Retina (tissue), 1 donor: ENCODE results near the gene MPND.

Source experiments
- DNase-seq: peaks from one replicate; pipeline ENCODE4 v3.0.0-alpha.2; 2016

The MPND gene

GRCh38 chr19:4385291-4386040 lies 42.1 kb downstream of the MPND start:
- DNase-seq = no peak

DNA sequence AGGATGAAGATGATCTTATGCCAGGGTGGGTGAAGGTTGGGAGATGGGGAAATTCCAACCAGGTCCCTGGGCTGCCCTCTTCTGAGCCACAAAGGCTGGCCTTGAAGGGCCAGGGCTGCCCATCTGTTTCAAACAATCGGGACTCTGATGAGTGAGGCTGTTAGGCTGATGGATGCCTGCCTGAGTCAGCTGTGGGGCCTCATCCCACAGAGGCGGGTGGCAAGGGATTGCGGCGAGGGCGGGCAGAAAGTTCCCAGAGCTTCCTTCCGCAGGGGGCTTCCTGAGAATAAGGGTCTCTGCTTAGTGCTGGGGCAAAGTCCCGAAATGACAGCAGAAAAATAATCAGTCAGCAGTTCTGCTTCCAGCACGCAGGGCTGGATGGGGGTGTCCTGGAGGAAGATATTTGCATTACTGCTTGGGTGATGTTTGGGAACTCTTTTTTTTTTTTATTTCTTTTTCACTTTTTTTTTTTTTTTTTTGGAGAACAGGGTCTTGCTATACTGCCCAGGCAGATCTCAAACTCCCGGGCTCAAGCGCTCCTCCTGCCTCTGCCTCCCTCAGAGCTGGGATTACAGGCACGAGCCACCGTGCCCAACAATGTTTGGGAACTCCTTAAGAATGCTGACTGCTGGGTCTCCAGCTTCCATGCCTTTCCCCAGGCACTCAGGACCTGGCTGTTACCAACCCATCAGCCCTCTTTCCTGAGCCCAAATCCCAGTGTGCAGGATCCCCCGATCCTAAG lies 42.9 kb downstream of the MPND start:
- DNase-seq = no peak

GRCh38 chr19:4388337-4389063 lies 45.1 kb downstream of the MPND start:
- peak; percentile 50 for DNase-seq

GRCh38 chr19:4389064-4389375 lies 45.7 kb downstream of the MPND start:
- DNase-seq = no peak

DNA sequence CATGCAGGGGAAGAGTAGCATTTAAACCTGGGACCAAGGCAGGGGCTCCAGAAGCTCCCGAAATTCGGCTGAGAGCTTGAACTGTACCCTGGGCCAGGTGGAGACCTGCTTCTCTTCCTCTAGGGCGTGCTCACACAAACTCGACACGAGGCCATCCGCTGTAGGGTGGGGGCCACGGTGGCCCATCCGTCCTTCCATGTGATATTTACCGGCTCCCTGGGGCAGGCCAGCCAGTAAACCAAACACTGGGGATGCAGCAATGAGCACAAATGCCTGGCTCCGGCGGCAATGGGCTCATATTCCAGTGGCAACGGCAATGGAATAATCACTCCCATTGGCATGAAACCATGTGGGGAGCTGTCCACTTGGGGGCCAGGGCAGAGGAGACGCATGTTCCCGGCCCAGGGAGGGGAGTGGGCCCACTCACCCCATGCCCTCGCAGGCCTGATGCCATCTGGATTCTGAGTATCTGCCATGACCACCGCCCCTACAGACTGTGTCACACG lies 46.2 kb downstream of the MPND start:
- no peak for DNase-seq

GRCh38 chr19:4390017-4390566 lies 46.7 kb downstream of the MPND start:
- no peak for DNase-seq

GRCh38 chr19:4390567-4391305 lies 47.4 kb downstream of the MPND start:
- DNase-seq = peak; percentile 68

DNA sequence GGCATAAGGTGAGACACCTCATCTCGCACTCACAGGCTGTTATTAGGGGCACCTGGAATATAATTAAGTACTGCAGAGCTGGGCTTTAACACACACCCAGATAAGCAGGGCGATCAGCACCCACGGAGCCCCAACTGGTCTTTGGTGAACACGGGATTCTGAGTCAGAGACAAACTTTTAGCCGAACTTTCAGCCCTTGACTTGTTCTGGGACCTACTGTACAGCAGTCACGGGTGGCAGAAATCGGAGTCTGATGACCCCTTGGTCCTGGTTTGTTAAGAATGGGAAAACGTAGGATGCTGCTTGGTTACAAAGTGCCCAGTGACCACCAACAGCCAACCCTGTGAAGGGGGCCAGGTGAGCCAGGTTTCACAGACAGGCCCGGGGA lies 47.9 kb downstream of the MPND start:
- no peak for DNase-seq

DNA sequence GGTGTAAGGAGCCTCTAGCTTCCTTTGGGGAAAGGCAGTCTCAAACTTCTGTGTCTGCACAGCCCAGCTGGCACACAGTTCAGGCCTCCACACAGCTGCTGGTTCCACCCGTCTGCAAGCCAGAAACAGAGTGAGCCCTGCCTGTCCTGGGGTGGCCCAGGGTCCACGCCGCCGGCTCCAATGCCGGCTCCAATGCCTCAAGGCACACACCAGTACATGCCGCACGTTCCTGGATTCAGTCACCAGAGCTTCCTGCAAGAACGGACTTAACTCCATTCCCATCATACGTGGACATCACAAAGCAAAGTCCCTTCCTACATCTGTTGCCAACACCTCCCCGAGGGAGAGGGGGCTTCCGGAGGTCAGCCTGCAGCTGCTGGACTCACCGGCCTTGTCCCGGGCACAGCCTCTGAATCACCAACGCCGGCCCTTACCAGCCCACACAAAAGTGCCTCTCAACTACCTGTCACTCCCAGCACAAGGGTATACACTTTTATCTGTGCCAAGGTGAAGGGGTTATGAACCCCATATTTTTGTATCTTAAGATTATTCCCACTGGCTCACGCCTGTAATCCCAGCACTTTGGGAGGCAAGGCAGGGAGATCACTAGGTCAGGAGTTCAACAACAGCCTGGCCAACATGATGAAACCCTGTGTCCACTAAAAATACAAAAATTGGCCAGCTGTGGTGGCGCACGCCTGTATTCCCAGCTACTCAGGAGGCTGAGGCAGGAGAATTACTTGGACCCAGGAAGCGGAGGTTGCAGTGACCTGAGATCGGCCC lies 48.5 kb downstream of the MPND start:
- DNase-seq = peak; percentile 14

GRCh38 chr19:4393947-4394590 lies 50.7 kb downstream of the MPND start:
- no peak for DNase-seq

DNA sequence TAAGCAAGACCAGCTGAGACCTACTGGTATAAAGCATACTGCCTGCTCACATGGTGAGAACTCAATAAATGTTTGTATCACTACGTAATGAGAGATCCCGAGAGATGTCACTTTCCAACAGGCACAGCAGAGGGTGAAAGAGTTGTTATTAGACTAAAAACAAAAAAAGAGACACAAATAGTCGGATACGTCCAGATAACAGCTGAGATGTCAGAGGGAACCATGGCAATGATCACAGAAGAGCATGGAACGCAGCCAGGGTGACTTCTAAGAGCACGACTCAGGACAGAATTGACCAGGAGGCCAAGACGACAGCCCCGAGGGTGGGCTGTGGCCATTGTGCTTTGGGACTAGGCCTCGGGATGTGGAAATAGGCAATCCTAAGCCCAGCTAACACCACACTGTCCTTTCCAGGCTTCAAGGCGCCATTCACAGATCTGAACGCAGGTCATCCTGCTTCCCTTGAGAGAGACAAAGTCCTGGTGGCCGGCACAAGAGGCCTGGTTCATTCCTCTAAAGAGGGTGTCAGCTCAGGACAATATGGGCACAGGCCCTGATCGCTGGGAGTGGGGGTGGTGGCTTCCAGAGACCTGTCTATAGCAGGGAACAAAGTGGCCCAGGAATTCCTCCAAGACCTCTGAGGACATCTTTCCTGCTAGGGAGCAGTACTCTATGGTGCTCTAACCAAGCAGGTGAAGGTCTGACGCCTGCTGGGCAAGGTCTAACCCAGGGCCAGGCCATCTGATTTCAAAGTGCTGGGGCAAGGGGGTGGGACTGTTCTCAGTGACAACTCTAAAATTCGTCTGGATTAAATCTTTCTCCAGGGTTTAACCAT lies 53.8 kb downstream of the MPND start:
- no peak for DNase-seq

DNA sequence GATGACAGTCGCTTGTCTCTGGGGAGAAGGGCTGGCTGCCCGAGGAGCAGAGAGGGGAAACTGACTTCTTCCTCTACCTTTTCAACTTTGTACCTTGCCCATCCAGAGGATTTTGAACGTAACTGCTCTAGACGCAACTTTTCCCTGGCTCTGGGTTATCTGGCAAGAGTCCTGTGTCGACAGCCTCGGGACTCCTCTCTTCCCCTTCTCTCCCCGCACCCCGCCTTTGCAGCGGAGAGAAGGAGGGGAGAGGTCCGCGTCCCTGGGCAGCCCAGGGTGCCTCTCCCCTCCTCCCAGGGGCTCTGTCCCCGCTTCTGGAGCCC lies 56.4 kb downstream of the MPND start:
- no peak for DNase-seq

DNA sequence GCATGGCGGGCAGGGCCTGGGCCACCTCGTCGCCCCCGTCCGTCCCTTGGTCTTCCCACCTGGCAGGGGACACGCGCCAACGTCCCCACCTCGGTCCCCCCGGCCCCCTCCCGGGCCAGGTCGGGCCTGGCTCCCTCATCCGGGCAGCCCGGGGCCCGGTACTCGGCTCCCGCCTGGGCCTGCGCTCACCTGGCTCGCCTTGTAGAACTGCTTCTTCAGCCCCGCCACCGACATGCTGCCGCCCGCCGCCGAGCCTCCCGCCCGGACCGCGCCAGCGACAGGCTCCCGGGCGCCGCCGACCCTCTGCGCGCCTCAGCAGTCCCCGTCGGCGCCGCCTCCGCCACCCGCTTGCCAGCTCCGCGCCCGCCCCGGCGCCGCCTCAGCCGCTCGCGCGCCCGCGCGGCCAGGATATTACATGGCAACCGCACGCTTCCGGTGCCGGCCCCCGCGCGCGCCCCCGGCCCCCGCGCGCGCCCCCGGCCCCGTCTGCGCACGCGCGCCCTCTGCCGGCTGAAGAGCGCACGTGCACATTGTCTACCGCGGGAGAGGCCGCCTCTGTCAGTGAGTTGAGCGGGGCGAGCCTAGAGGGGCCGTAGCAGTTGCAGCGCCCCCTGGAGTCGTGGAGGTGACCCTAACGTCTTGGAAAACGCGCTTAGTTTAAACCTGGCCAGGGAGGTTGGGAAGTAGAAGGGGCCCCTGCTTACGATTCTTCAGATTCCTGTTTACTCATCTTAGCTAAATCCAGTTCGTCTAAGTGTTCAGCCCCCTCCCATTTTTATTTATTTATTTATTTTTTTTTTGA lies 57.0 kb downstream of the MPND start, which contains the start of gene SH3GL1:
Gene SH3GL1 (minus strand): TSS at position 413 of the 802 bp plus-strand sequence. CDS start 179 bp downstream, at position 234.
- DNase-seq = peak; percentile 89

DNA sequence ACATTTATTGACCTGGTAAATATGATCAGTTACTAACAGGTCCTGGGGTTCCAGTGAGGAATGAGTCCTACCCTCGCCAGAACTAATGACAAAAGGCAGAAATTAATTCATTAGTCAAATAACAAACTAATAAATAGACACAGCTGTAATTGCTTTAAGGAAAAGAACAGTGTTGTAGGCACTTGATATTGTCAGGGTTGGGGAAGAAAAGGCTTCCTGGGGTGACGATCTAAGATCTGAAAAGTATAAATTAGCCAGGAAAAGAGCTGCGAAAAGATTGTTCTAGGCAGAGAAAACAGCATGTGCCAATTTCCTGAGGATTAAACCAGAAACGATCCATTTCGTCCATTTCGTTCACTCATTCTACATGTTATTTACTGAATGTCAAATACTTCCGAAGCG lies 58.4 kb downstream of the MPND start:
- no peak for DNase-seq

DNA sequence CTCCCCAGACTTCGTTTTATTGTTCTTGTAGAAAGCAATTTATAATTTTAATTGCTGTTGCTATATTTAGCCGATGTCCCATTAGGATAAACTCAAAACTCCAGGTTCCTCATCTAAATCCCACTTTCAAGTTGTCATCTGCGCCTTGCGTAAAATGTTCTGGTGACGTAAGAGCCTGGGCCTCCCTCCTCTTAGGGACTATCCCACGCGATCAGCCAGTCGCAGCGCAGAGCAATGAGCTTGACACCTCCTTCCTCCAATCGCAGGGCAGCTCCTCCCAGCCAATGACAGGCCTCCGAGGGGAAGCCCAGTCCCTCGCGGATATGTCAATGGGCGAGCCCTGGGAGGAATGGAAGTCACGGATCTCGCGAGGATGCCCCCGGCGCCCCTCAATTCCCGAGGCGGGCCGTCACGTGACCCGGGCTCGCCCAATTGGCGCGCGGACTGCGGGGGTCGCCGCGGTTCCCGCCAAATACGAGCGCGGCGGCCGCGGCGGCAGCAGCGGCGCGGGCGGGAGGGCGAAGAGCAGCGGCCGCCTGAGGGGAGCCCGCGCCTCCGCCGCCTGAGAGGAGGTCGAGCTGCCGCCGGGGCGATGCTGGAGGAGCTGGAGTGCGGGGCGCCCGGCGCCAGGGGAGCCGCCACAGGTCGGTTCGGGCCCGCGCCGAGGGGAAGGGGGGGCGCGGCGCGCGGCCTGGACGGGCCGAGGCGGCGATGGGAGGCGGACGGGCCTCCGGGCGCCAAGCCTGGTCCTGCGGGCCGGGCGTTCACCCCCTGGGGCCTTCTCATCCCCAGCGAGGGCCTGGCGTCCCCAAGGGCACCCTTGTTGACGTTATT lies 59.0 kb downstream of the MPND start, which contains the start of gene CHAF1A:
Gene CHAF1A (plus strand): TSS at position 470 of the 834 bp plus-strand sequence. CDS start 123 bp downstream, at position 593.
- DNase-seq = peak; percentile 98

DNA sequence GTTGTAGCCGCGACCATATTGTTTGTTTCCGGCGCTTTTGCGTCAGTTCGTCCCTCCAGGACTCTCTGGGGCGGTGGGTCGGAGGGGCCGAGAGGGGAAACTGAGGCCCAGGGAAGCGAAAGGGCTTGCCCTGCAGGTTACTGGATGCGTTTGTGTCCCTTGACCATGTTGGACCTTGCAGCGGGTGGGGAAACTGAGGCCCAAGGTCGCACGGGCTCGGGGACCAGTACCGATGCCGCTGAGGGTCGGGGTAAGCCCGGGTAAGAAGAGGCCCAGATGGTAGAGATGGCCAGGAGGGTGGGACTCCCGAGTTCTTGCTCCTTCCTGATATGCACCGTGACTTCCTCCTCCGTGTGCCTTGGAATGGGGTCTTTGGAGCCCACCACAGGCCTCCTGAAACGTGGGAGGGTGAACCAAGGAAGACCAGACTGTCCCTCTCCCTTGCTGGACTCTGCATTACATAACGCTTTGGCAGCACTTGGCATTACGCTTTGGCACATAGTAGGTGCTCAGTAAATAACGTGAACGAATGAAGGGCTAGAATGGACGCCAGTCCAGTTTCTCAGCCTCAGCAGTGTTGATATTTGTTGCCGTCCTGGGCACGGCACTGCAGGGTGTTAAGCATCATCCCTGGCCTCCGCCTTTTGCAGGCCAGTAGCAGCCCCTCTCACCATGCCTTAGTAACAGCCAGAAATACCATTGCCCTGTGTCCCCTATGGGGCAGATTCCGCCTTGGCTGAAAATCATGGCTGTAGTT lies 59.8 kb downstream of the MPND start:
- DNase-seq = no peak

DNA sequence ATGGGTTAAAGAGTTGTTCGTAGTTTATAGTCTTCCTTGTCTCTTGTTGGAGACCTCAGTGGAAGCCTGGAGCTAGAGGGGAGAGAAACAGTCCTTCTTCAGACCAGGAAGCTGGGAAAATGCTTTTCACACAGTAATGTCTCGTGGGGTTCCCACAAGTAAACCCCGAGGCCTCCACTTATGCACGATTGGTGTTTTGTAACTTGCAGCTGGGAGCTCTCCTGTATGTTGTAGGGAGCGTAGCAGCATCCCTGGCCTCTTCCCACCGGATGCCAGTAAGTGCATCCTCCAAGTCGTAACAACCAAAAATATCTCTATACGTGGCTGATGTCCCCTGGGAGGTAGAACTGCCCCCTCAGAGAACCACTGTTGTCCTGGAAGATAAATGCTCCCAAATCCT lies 62.6 kb downstream of the MPND start:
- no peak for DNase-seq

- no peak for DNase-seq
Observed at GRCh38 chr19:4406626-4407025, 63.3 kb downstream of the MPND start.
